Mucosa of descending colon (tissue), 3 donors: ENCODE measurements around the gene ZBTB7C. TPM values are rescaled to one million over a fixed set of nuclear protein-coding genes. Genes with fewer than 3 reads are reported as not detected.

Experiments
- ATAC-seq: fragments of 200-7000 bp; cut with Tn5 transposase; one replicate; pipeline ENCODE4 v1.9.1; 2020; ENCODE audit warnings: mild to moderate bottlenecking, moderate library complexity
- DNase-seq, 3 donors: peaks; one replicate each; pipeline ENCODE4 v3.0.0-alpha.2; 2020
- H3K36me3 ChIP-seq: fragments of 200-600 bp; one replicate; pipeline ENCODE4 v1.8.0; 2021; ENCODE audit warnings: low read depth, mild to moderate bottlenecking
- H3K4me1 ChIP-seq: fragments of 200-600 bp; one replicate; pipeline ENCODE4 v1.8.0; 2021; ENCODE audit warnings: low read depth, mild to moderate bottlenecking
- H3K4me3 ChIP-seq: fragments of 200-600 bp; one replicate; pipeline ENCODE4 v1.8.0; 2021; ENCODE audit warnings: mild to moderate bottlenecking
- H3K9me3 ChIP-seq: fragments of 200-600 bp; one replicate; pipeline ENCODE4 v1.8.0; 2021; ENCODE audit warnings: mild to moderate bottlenecking
- CTCF ChIP-seq: fragments of 200-600 bp; IDR thresholded peaks from one replicate; pipeline ENCODE4 v1.8.0; 2022; ENCODE audit warnings: antibody characterized with exemption, mild to moderate bottlenecking
- intact Hi-C, 2 donors: fragments of 100-400 bp; cut with DNase I in 1 of 2; cut with micrococcal nuclease in 1 of 2; formaldehyde crosslinking; loops; one replicate each; pipeline versions ENCODE4 v1.11.0 to v1.11.1; 2022; cut with DNase I, micrococcal nuclease
- total RNA-seq, 3 donors: library from RNA; stranded (reverse); fragmentation: NEBNext Ultra II Directional in 2 of 3; extraction: Animal tissue kit (Norgen Biotek cat#: 25700) in 2 of 3; gene quantifications; one replicate each; pipeline versions ENCODE4 v1.2.1 to v1.2.4, GENCODE V29; 2021 to 2023
- donor health status: DM: no; HTN: no; CAD: no; lungs with moderate emphysema.
- donor health status: DM: no; HTN: no; CAD: no.
- donor health status: DM: no; HTN: yes; CAD: no.

The ZBTB7C gene
- total RNA-seq, 3 donors from 2014 or later = 20.8 to 56.6 (median 38.2) TPM

GRCh38 chr18:48294899-48295585, 114.1 kb downstream of the ZBTB7C start:
- no peak for ATAC-seq
- Histone ChIP-seq H3K36me3 (no peaks in the 10 kb centered on the region), H3K4me1 (no peaks in the 10 kb centered on the region), H3K9me3 (no peaks in the 10 kb centered on the region), H3K4me3 (no peak overlapping the region)
- TF ChIP-seq CTCF = no peak
- intact Hi-C loops = no loop called here
- no peak for DNase-seq

GRCh38 chr18:48293954-48294898, 115.0 kb downstream of the ZBTB7C start:
- DNase-seq = no peak
- TF ChIP-seq CTCF = no peak
- no peaks in the 10 kb centered on the region for H3K9me3 ChIP-seq
- no peak for ATAC-seq
- H3K36me3 ChIP-seq = no peaks in the 10 kb centered on the region
- intact Hi-C loops = no loop called here
- no peak overlapping the region for H3K4me3 ChIP-seq
- no peaks in the 10 kb centered on the region for H3K4me1 ChIP-seq

GRCh38 chr18:48292782-48293424, 116.3 kb downstream of the ZBTB7C start:
- Histone ChIP-seq H3K36me3 (no peaks in the 10 kb centered on the region), H3K4me1 (no peaks in the 10 kb centered on the region), H3K9me3 (no peaks in the 10 kb centered on the region), H3K4me3 (no peak overlapping the region)
- intact Hi-C loops = no loop called here
- TF ChIP-seq CTCF = no peak
- ATAC-seq (no peak), DNase-seq (no peak)

GRCh38 chr18:48292229-48292628, 117.0 kb downstream of the ZBTB7C start:
- Histone ChIP-seq H3K9me3 (no peaks in the 10 kb centered on the region), H3K36me3 (no peaks in the 10 kb centered on the region), H3K4me3 (no peak overlapping the region), H3K4me1 (no peaks in the 10 kb centered on the region)
- ATAC-seq = no peak
- no peak for DNase-seq
- no peak for TF ChIP-seq CTCF
- intact Hi-C loops = no loop called here

GRCh38 chr18:48290162-48290926, 118.8 kb downstream of the ZBTB7C start:
- DNase-seq = no peak
- Histone ChIP-seq H3K9me3 (no peaks in the 10 kb centered on the region), H3K4me3 (no peak overlapping the region), H3K4me1 (no peaks in the 10 kb centered on the region), H3K36me3 (no peaks in the 10 kb centered on the region)
- no peak for ATAC-seq
- intact Hi-C loops = no loop called here
- TF ChIP-seq CTCF = no peak
